HG02571 (cell line): ENCODE results near the gene CTDNEP1.

ENCODE experiments used
- ATAC-seq: cut with Tn5 transposase; IDR thresholded peaks from one replicate; pipeline ENCODE4 v1.9.1; 2021; ENCODE audit warnings: mild to moderate bottlenecking, moderate library complexity; ENCODE audit not compliant: unreplicated experiment

CTDNEP1 gene

DNA sequence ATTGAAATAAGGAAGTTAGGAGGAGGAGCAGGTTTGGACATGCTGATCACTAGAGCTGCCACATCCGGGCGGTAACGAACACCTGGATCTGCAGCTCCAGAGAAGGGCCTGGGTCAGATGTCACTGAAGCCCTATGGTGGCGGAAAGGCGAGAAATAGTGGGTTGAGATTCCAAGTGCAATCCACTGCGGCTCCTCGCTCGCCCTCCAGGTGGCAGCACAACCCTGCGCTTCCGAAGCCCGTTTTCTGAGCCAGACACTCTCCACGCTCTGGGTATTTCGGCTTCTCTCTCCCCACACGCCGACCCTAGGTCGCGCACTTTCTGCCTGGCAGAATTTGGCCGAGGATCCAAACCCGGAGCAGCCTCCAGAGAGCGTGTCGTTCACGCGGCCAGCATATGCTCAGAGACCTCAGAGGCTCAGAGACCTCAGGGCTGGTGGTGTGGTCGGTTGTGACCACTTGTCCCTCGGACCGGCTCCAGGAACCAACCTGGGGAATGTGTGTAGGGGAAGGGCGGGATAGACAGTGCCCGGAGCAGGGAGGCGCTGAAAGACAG, 29.1 kb upstream of the CTDNEP1 start:
- no peak for ATAC-seq

DNA sequence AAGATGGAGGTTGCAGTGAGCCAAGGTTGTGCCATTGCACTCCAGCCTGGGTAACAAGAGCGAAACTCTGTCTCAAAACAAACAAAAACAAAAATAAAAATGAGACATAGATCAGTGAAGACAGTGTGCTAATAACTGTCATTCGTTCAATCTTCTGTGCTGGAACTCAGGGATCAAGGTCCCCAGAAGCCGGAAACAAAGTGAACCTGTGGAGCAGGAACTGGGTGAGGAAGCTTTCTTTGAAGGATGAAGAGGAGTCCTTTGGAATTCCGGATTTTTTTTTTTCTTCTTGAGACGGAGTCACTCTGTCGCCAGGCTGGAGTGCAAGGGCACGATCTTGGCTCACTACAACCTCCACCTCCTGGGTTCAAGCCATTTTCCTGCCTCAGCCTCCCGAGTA, 27.9 kb upstream of the CTDNEP1 start:
- no peak for ATAC-seq

- no peak for ATAC-seq
Observed at GRCh38 chr17:7266784-7267183, 15.2 kb upstream of the CTDNEP1 start.

- ATAC-seq, result no peak
Observed at GRCh38 chr17:7263801-7264078, 12.2 kb upstream of the CTDNEP1 start.

GRCh38 chr17:7262935-7263800, 11.6 kb upstream of the CTDNEP1 start:
- ATAC-seq, result no peak

DNA sequence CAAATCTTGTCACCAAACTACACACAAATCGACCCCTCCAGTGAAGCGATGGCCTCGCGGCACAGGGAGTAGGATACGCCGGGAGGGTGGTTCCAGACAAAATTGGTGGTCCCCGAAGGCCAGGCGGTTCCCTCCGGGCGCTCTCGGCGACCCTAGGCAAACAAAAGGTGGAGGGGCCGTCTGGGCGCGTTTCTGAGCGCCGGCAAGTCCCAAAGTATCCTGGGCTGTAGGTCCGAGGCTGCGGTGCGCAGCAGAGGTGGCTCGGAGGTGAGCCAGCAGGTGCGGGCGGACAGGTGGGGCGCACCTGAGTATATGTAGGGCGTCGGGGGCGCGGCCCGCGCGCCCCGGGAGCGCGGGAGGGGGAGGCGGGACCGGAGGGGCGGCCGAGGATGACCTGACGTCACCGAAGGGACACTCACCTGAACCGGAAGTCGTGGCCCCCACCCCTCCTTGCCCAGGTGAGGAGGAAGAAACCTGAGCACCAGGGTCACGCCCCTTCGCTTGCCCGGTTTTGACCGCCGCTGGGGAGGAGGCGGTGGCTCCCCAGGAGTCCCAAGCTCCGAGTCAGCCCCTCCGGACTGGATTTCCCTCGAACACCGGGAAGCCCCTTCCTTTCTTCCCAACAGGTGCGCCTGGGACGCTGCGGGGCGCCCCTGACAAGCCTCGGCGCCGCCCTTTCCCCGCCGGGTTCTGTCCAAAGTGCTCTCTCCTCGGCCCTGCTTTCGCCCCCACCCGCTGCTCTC, 10.8 kb upstream of the CTDNEP1 start, which contains the start of gene CLDN7:
CLDN7 (minus strand) TSS at position 287 of the 743 bp plus-strand sequence. CDS start 435 bp downstream, outside the sequence.
- ATAC-seq, result no peak

- no peak for ATAC-seq
Observed at GRCh38 chr17:7261379-7262191, 10.1 kb upstream of the CTDNEP1 start.

DNA sequence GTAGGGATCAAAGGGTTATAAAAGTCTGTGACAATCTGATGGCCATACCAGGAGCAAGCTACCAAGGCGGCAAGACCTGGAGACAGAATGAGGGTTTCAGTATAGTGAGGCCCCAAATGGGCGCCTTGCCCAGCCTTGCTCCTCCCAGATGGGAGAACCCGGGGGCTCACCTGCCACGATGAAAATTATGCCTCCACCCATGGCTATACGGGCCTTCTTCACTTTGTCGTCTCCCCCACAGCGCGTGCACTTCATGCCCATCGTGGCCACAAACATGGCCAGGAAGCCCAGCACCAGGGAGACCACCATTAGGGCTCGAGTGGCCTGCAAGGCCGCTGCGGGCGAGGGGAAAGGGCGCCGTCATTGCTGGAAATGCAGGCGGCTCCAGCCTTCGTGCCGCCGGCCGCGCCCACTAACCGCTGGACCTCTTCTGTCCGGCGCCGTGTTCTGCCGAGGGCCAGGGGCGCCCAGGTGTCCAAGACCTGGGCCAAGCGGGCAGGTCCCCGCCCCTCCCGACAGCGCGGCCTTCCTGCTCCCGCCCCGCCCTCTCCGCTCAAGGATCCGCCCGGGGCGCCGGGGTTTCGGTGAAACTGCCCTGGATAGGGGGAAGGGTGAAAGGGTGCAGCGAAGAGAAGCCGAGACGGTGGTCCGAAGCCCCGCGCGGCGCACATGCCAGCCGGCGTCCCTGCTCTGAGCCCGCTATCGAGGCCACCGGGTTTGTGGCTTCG, 9.3 kb upstream of the CTDNEP1 start:
- no peak for ATAC-seq

DNA sequence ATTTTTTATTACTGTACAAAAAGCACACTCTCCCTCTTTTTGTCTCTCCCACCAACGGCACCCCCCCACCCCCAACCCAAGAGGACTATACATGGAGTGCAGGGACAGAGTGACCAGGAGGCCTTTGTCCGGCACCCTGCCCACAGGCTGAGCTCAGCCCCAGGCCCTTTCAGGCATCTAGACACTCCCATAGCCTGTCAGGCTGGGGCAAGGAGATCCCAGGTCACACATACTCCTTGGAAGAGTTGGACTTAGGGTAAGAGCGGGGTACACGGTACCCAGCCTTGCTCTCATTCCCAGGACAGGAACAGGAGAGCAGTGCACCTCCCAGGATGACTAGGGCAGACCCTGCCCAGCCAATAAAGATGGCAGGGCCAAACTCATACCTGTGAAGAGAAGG, 8.6 kb upstream of the CTDNEP1 start:
- no peak for ATAC-seq

- no peak for ATAC-seq
Observed at GRCh38 chr17:7259555-7259889, 8.0 kb upstream of the CTDNEP1 start.

- no peak for ATAC-seq
Observed at GRCh38 chr17:7258731-7259554, 7.4 kb upstream of the CTDNEP1 start.

- ATAC-seq, result no peak
Observed at GRCh38 chr17:7256766-7257456, 5.4 kb upstream of the CTDNEP1 start.

DNA sequence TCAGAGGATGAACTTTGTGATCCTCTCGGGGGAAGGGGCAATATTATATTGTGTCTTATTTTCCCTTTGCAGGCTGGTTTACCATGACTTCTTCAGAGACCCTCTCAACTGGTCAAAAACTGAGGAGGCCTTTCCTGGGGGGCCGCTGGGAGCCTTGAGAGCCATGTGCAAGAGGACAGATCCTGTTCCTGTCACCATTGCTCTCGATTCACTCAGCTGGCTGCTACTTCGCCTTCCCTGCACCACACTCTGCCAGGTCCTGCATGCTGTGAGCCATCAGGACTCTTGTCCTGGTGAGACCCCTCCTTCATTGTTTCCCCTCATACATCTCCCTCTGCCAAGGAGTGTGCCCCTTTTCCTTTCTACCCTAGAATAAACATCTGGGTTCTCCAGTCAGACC, 3.0 kb upstream of the CTDNEP1 start:
- ATAC-seq, result no peak

DNA sequence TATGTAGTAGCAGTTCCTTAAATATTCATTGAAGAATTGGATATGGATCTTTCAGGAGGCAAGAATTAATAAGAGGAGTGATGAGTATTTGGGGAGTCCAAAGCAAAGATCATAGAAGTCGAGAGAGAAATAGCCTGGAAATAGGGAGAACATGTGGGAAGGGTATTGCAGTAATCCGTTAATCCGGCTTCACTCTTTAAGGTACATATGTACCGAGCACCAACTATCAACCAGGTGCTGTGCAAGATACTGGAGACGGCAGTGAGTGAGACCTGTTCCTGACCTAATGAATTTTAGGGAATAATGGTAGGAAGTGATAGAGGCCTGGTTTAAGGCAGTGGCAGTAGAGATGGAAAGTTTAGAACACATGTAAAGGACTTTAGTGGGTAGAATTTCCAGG, 1.5 kb upstream of the CTDNEP1 start:
- ATAC-seq, result no peak

GRCh38 chr17:7252176-7253043, 876 bp upstream of the CTDNEP1 start, which contains the start of gene ELP5:
Gene ELP5, plus strand, starts transcription at chr17:7252215. Its CDS starts 336 bp downstream, at chr17:7252551.
- ATAC-seq, result peak; percentile 47

DNA sequence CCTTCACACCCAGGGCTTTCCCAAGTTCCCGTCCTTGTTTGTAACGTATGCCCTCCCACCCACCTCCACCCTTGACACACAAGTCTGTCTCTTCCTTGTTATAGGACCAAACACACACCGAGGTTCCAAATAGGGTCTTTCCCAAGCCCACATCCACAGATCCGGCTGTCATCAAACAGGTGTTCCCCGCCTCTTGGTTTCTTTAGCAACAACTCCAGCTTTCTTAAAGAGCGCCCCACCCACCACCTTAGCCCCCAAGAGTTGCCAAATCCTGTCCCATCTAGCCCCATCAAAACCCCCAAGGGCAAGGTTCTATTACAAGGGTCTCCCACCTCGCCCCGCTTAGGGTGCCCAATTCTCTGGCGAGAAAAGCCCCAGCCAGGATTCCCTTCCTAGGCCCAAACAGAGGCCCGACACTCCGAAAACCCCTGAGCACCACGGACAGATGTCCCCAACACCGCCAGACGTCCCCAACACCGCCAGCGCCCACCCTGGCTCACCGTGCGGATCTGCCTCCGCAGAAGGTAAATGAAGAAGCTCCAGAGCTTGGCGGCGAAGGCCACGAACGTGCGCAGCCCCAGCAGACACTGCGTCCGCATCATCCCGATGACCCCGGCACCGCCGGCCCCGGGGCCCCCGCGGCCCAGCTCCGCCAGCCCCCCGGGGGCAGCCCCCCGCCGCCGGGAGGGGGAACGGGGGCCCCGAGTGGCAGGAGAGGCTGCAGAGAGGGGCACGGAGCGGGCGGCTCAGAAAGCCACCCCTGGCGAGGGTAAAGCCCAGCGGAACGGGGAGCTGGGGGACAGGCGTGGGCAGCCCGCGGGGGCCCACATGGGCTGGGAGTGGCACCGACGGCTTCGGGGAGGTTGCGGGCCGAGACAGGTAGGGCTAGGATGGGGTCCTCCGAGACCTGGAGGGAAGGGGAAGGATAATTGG, 573 bp downstream of the CTDNEP1 start:
- ATAC-seq, result no peak

- ATAC-seq, result no peak
Observed at GRCh38 chr17:7249830-7250229, 1.7 kb downstream of the CTDNEP1 start.
